Epithelial cell of esophagus (primary cell): ENCODE measurements around the gene MLKL.
"Not testable (repeated sequence)": the region's sequence is repeated elsewhere in the genome, so short reads cannot be mapped to it uniquely, and the experiment has no call there.

Experiments used
- DNase-seq: peaks from one replicate; pipeline ENCODE4 v3.0.0; 2010; ENCODE audit warnings: low read depth
- H3K4me3 ChIP-seq: 2 replicates; pipeline ENCODE4 v1.5.1; 2011; ENCODE audit warnings: mild to moderate bottlenecking, low read length, control low read depth
- CTCF ChIP-seq: IDR thresholded peaks from 2 replicates; pipeline ENCODE4 v1.5.1; 2011; ENCODE audit warnings: low read depth, mild to moderate bottlenecking, low read length, control low read depth, inconsistent platforms; ENCODE audit not compliant: insufficient read depth; ENCODE audit errors: missing control alignments

MLKL gene

DNA sequence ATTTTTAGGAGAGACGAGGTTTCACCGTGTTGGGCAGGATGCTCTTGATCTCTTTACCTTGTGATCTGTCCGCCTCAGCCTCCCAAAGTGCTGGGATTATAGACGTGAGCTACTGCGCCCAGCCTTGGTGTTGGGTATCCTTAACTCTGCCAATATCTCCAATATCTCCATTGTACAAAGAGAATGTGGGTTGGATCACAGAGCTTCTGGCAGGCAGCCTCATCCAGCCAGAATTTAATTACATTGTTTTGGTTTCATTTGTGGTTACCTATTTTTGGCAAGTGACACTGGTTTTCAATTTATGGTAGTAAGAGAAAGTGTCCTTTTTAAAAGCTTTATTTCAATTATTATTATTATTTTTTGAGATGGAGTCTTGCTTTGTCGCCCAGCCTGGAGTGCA is 20.0 kb downstream of the MLKL start:
- DNase-seq: no peak
- no peak overlapping the region for H3K4me3 ChIP-seq
- TF ChIP-seq CTCF: no peak

GRCh38 chr16:74679983-74680382 is 20.7 kb downstream of the MLKL start:
- no peak for DNase-seq
- H3K4me3 ChIP-seq: no peak overlapping the region
- TF ChIP-seq CTCF: no peak

GRCh38 chr16:74677868-74678267 is 22.8 kb downstream of the MLKL start:
- DNase-seq: no peak
- no peak for TF ChIP-seq CTCF
- no peak overlapping the region for H3K4me3 ChIP-seq

DNA sequence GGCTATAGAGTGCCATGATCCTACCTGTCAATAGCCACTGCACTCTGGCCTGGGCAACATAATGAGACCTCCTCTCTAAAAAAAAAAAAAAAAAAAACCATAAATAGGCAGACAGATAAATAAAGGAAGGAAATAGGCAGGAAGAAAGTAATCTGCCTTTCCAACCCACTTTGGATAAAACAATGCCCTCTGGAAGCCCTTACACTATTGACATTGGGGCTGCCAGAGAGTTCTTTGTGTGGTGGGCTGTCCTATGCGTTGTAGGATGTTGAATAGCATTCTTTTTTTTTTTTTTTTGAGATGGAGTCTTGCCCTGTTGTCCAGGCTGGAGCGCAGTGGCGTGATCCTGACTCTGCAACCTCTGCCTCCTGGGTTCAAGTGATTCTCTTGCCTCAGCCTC is 26.8 kb downstream of the MLKL start:
- DNase-seq: no peak
- no peak for TF ChIP-seq CTCF
- no peak overlapping the region for H3K4me3 ChIP-seq

GRCh38 chr16:74668877-74669276 is 31.8 kb downstream of the MLKL start:
- not testable (repeated sequence) for DNase-seq, H3K4me3 ChIP-seq

GRCh38 chr16:74667255-74667700 is 33.4 kb downstream of the MLKL start:
- no peak for TF ChIP-seq CTCF
- peak; percentile 17 for DNase-seq
- H3K4me3 ChIP-seq: peak overlapping the region; percentile 90

GRCh38 chr16:74666425-74667254 is 34.0 kb downstream of the MLKL start, which contains the start of gene RFWD3:
Gene RFWD3, minus strand, starts transcription at chr16:74666877. Its CDS starts 5,428 bp downstream, at chr16:74661449.
- DNase-seq: peak; percentile 99
- no peak for TF ChIP-seq CTCF

More at GRCh38 chr16:74666425-74667254, 34.0 kb downstream of the MLKL start, which contains the start of gene RFWD3:
- peak within 1 kb of the TSS; percentile 90 for H3K4me3 ChIP-seq
